Skeletal muscle tissue (tissue), 4 donors: ENCODE data around the gene ERAP2. TPM values are rescaled to one million over a fixed set of nuclear protein-coding genes. Genes with fewer than 3 reads are reported as not detected.
A peak's percentile ranks its signal among the peaks of the same experiment; 100 is the strongest.

Source experiments
- H3K27ac ChIP-seq: one replicate; pipeline ENCODE4 v1.7.0; 2013; ENCODE audit warnings: mild to moderate bottlenecking, low read depth, low read length, inconsistent platforms
- H3K27me3 ChIP-seq, 3 donors: one replicate each; pipeline ENCODE4 v1.7.0; 2013; ENCODE audit warnings: low read length in 3 of 3; ENCODE audit not compliant: control insufficient read depth in 3 of 3, insufficient read depth in 3 of 3
- H3K36me3 ChIP-seq, 3 donors: one replicate each; pipeline ENCODE4 v1.7.0; 2013; ENCODE audit warnings: low read length in 3 of 3; ENCODE audit not compliant: control insufficient read depth in 3 of 3, insufficient read depth in 3 of 3
- H3K4me1 ChIP-seq, 3 donors: one replicate each; pipeline ENCODE4 v1.7.0; 2013; ENCODE audit warnings: low read length in 3 of 3, mild to moderate bottlenecking in 3 of 3; ENCODE audit not compliant: control insufficient read depth in 3 of 3, insufficient read depth in 3 of 3
- H3K4me3 ChIP-seq, 3 donors: one replicate each; pipeline ENCODE4 v1.7.0; 2013; ENCODE audit warnings: low read length in 3 of 3
- H3K9ac ChIP-seq, 3 donors: one replicate each; pipeline ENCODE4 v1.7.0; 2013; ENCODE audit warnings: low read length in 3 of 3, mild to moderate bottlenecking in 3 of 3, moderate library complexity in 2 of 3, low read depth in 1 of 3
- H3K9me3 ChIP-seq, 3 donors: one replicate each; pipeline ENCODE4 v1.7.0; 2013; ENCODE audit warnings: low read length in 3 of 3; ENCODE audit not compliant: control insufficient read depth in 3 of 3
- total RNA-seq: library from RNA; depleted of rRNA; stranded (reverse); fragments of >200 nt; gene quantifications from one replicate; pipeline ENCODE4 v1.2.3, GENCODE V29; 2014
- donor health status: Osteomylitis.

Gene ERAP2
- total RNA-seq, 1 donor from 2014 or later: 20.9 TPM

DNA sequence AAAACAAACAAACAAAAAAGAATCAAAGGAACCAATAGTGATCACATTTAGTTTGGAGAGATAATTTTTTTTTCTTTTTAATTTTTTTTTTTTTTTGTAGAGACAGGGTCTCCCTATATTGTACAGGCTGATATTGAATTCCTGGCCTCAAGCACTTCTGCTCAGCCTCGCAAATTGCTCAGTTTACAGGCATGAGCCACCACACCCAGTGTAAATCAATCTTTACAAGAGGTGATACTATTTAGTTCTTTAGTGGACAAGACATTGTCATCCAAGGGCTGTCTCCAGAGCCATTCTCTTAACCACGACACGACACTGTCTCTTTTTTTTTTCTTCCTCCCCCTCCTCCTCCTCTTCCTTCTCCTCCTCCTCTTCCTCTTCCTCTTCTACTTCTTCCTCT, 29.6 kb downstream of the ERAP2 start:
- no peak overlapping the region for H3K27ac ChIP-seq
- peaks cover 0 to 13% (median under 1%) of the 10 kb centered on the region in 3 donors for H3K36me3 ChIP-seq
- peaks cover 9 to 14% (median 13%) of the 10 kb centered on the region in 3 donors for H3K4me1 ChIP-seq
- no peak overlapping the region for H3K4me3 ChIP-seq
- H3K9ac ChIP-seq: no peak overlapping the region
- H3K9me3 ChIP-seq: no peaks in the 10 kb centered on the region
- H3K27me3 ChIP-seq: no peaks in the 10 kb centered on the region

DNA sequence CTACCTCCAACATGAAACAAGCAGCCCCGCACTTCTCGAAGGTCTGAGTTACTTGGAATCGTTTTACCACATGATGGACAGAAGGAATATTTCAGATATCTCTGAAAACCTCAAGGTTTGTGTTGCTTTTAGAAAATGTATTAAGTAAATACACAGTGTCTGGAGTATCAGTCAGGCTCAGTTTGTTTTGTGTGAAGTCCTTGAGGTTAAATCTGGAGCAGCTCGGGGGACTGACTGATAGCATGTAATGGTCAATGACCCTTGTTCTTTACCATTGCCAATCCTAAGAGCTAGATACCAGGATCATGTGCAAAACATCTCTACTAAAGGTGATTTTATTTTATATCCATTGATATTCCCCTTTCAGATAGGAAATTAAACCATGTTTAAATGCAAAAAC, 32.7 kb downstream of the ERAP2 start:
- peaks cover 0 to 8% (median 0%) of the 10 kb centered on the region in 3 donors for H3K36me3 ChIP-seq

DNA sequence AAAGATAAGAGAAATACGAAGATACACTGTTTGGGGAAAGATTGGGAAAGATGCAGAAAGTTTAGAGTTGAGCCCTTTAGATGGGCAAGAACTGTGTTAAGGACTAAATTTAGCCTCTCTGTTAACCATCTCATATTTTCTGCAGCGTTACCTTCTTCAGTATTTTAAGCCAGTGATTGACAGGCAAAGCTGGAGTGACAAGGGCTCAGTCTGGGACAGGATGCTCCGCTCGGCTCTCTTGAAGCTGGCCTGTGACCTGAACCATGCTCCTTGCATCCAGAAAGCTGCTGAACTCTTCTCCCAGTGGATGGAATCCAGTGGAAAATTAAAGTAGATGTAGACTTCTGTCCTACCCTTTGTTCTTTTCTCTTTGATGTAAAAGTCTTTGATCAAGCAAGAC, 33.1 kb downstream of the ERAP2 start:
- Histone ChIP-seq H3K4me1 (peaks cover 9 to 14% (median 13%) of the 10 kb centered on the region in 3 donors), H3K9ac (peak overlapping the region; percentile 41 to 63 (median 46)), H3K36me3 (peaks cover 0 to 8% (median 0%) of the 10 kb centered on the region in 3 donors), H3K4me3 (no peak overlapping the region), H3K9me3 (no peaks in the 10 kb centered on the region), H3K27ac (peak overlapping the region; percentile 87), H3K27me3 (no peaks in the 10 kb centered on the region)

More for the DNA sequence above, 32.7 kb downstream of the ERAP2 start:
- peaks cover 9 to 14% (median 13%) of the 10 kb centered on the region in 3 donors for H3K4me1 ChIP-seq
- no peaks in the 10 kb centered on the region for H3K27me3 ChIP-seq
- H3K9ac ChIP-seq: peak overlapping the region; percentile 41 to 63 (median 46)
- H3K9me3 ChIP-seq: no peaks in the 10 kb centered on the region
- H3K27ac ChIP-seq: peak overlapping the region; percentile 87
- no peak overlapping the region for H3K4me3 ChIP-seq

DNA sequence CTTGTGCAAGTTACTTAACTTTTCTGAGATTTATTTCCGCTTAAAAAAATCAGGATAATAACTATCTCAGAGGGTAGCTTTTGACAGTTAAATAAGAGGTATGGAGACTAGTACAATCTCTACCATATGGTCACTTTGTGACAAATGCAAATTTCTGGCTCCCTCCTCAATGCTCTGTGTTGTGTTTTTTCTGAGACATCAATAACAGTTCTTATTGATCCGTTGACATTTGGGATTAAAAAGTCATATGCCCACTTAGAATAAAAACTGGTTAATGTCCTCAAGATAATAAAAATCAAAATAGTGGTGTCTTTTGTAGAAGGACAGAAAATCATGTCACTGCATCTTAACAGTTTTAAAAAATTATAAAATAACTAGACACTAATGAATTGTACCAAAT, 34.8 kb downstream of the ERAP2 start:
- no peaks in the 10 kb centered on the region for H3K9me3 ChIP-seq
- peaks cover 9 to 14% (median 13%) of the 10 kb centered on the region in 3 donors for H3K4me1 ChIP-seq
- H3K4me3 ChIP-seq: no peak overlapping the region
- H3K27me3 ChIP-seq: no peaks in the 10 kb centered on the region
- H3K36me3 ChIP-seq: peaks cover 0 to 8% (median 0%) of the 10 kb centered on the region in 3 donors
- no peak overlapping the region for H3K27ac ChIP-seq
- H3K9ac ChIP-seq: no peak overlapping the region

DNA sequence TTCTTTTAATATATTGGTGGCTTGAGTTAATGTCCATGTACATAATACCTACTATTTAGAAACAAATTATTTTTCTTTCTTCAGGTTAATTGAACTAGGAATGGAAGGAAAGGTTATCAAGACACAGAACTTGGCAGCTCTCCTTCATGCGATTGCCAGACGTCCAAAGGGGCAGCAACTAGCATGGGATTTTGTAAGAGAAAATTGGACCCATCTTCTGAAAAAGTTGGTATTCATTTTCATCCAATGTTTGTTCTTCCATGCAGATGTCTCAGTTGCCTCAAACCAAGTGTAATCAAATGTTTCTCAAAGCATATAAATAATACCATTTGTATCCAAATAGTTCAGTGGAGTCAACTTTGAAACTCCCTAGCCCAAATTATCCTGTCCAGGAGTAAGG, 36.9 kb downstream of the ERAP2 start:
- Histone ChIP-seq H3K4me3 (no peak overlapping the region), H3K36me3 (peaks cover 0 to 6% (median 0%) of the 10 kb centered on the region in 3 donors), H3K9ac (no peak overlapping the region), H3K27ac (no peak overlapping the region), H3K27me3 (no peaks in the 10 kb centered on the region), H3K9me3 (no peaks in the 10 kb centered on the region), H3K4me1 (peaks cover 9 to 14% (median 13%) of the 10 kb centered on the region in 3 donors)

DNA sequence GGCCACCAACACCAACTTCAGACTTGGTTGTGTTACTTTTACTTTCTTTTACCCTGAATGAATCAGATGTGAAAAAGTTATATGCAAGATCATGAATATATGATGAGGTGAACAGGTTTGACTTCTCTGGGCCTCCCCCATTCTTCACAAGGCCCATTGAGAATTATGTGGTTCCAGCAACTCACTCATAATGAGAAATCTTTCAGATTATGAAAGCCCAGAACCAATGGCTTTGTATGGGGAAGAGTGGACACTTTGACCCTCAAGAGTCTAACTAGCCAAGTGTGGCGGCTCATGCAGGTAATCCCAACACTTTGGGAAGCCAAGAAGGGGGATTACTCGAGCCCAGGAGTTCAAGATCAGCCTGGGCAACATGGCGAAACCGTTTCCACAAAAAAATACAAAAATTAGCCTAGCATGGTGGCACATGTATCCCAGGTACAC, 43.5 kb downstream of the ERAP2 start:
- no peak overlapping the region for H3K9ac ChIP-seq
- no peak overlapping the region for H3K4me3 ChIP-seq
- no peaks in the 10 kb centered on the region for H3K27me3 ChIP-seq
- H3K4me1 ChIP-seq: peaks cover 5 to 9% (median 6%) of the 10 kb centered on the region in 3 donors
- peak overlapping the region; percentile 84 for H3K27ac ChIP-seq
- no peaks in the 10 kb centered on the region for H3K9me3 ChIP-seq
- H3K36me3 ChIP-seq: peaks cover 0 to 1% (median 0%) of the 10 kb centered on the region in 3 donors

DNA sequence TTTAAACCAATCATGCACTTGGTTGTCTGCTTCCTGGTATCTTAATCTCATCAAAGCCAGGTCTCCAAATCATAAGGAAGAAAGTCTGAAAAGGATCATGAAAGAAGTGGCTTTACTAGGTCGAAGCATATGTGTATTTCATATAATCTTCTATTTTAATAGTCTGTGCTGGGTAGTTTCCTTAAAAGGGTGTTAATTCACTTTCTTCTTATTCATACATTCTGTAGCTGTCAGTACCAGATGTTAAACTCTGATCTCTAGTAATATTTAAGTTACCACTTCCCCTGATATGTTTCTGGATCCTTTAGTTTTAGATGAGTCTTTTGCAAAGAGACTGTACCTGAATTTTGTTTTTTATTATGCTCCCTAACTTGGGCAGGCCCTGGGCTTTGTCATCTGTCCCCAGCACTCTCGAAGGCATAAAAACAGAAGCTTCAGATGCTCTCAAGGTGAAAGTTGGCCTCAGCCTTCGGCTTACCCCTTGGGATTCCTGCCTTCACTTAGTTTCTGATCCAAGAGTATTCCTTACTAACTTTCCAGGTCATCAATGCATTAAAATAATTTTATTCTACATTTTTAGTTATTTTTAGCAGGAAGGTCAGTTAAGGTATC, 44.5 kb downstream of the ERAP2 start:
- Histone ChIP-seq H3K4me1 (peaks cover 5 to 9% (median 6%) of the 10 kb centered on the region in 3 donors), H3K27ac (peak overlapping the region; percentile 84), H3K36me3 (peaks cover 0 to 1% (median 0%) of the 10 kb centered on the region in 3 donors), H3K4me3 (no peak overlapping the region), H3K27me3 (no peaks in the 10 kb centered on the region), H3K9ac (peak overlapping the region in 2 of 3 donors; percentile 1 to 4), H3K9me3 (no peaks in the 10 kb centered on the region)

DNA sequence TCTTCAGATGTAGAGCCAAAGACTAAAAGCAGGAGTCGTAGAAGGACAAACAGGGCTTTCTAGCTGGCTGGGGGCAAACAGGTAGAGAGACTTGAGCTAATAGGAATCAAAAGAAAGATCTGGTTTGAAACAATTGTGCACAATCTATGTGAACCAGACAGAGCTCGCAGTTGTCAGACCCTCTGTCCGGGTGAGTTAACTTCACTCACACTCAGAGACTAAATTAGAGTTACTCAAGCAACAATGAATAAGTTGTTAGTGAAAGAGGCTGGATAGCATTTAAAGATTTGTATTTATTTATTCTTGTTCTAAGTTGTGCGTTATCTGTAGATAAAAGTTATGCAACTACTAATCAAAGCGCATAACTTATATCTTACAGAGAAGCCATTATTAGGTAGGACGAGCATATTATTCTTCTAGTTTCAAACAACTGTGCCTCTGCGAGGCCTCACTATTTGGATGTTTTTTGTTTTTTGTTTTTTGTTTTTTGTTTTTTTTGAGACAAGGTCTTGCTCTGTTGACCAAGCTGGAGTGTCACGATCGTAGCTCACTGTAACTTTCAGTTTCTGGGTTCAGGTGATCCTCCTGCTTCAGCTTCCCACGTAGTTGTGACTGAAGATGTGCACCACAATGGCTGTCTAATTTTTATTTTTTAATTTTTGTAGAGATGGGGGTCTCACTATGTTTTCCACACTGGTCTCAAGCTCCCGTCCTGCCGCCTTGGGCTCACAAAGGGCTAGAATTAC, 46.4 kb downstream of the ERAP2 start:
- Histone ChIP-seq H3K27me3 (no peaks in the 10 kb centered on the region), H3K9me3 (no peaks in the 10 kb centered on the region), H3K4me3 (no peak overlapping the region), H3K4me1 (peaks cover 5 to 9% (median 6%) of the 10 kb centered on the region in 3 donors), H3K27ac (peak overlapping the region; percentile 84), H3K9ac (peak overlapping the region in 2 of 3 donors; percentile 7 to 40), H3K36me3 (peaks cover 0 to 1% (median 0%) of the 10 kb centered on the region in 3 donors)

DNA sequence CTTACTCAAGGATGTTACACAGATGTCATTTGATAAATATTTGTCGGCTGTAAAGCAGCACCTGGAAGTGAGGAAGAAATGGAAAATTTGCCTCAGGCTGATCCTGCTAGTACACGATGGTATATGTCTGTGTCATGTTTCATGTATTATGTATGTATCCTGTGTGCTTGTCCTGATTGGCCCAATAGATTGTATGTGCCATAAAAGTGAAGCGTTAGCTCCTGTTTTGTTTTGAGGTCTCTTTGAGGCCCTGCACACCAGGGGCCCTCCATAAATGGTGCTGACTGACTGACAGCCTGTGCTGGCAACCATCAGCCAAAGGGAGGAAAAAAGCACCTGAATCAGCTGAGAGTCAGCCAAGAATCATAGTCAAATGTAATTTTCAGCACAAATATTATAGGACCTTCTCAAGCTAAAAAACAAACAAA, 47.7 kb downstream of the ERAP2 start:
- Histone ChIP-seq H3K4me1 (peaks cover 5 to 15% (median 15%) of the 10 kb centered on the region in 3 donors), H3K36me3 (no peaks in the 10 kb centered on the region), H3K9ac (peak overlapping the region in 1 of 3 donors; percentile 2), H3K27ac (peak overlapping the region; percentile 16), H3K27me3 (no peaks in the 10 kb centered on the region), H3K9me3 (no peaks in the 10 kb centered on the region), H3K4me3 (no peak overlapping the region)

DNA sequence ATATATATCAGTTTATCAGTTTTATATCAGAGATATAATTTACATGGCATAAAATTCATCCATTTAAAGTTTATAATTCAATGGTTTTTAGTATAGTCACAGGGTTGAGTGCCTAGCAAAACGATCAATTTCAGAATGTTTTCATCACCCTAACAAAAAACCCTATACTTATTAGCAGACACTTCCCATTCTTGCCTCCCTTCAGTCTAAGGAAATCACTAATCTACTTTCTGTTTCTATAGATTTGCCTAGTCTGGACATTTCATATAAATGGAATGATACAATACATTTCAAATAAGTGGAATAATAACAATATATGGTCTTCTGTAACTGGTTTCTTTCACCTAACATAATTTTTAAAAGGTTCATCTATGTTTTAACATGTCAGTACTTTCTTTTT, 50.0 kb downstream of the ERAP2 start:
- no peaks in the 10 kb centered on the region for H3K27me3 ChIP-seq
- H3K4me3 ChIP-seq: no peak overlapping the region
- H3K9me3 ChIP-seq: no peaks in the 10 kb centered on the region
- H3K9ac ChIP-seq: no peak overlapping the region
- H3K4me1 ChIP-seq: peaks cover 9 to 22% (median 20%) of the 10 kb centered on the region in 3 donors
- no peaks in the 10 kb centered on the region for H3K36me3 ChIP-seq
- no peak overlapping the region for H3K27ac ChIP-seq
